HuH-7.5 (cell line): Measurements from ENCODE around the gene ODAD4.

Experiments
- DNase-seq: peaks from one replicate; pipeline ENCODE4 v3.0.0; 2011; ENCODE audit warnings: low spot score

The ODAD4 gene

DNA sequence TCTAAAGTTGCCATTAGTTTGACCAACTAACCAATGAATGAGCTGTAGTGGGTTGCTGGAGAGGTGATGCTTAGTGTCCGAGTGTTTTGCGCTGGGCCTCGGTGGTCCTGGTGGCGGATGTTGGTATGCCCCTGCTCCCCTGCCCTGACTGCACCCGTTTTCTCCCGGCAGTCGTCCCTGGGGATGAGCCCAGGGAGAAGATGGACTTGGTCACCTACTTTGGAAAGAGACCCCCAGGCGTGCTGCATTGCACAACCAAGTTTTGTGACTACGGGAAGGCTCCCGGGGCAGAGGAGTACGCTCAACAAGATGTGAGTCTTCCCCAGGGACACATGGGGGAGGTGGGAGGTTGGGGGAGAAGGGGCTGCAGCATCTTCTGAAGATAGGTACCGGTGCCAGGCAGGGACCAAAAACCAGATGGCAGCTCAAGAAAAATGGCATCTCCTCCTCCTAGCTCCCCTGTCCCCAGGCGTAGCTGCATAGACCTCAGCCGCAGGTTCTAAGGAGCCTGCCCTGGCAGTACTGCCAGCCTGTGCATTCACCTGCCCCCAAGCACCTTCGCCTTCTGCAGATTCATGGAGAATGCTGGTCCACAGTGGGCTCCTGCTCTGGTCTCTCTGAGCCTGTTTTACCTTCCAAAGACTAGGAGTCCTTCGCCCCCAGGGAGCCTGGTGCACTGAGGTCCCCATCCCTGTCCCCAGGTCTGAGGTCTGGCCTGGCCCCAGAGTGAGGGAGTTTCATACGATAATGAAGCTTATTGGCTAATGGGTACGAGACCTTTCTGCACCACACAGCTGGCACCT, 41.5 kb downstream of the ODAD4 start:
- DNase-seq: no peak

DNA sequence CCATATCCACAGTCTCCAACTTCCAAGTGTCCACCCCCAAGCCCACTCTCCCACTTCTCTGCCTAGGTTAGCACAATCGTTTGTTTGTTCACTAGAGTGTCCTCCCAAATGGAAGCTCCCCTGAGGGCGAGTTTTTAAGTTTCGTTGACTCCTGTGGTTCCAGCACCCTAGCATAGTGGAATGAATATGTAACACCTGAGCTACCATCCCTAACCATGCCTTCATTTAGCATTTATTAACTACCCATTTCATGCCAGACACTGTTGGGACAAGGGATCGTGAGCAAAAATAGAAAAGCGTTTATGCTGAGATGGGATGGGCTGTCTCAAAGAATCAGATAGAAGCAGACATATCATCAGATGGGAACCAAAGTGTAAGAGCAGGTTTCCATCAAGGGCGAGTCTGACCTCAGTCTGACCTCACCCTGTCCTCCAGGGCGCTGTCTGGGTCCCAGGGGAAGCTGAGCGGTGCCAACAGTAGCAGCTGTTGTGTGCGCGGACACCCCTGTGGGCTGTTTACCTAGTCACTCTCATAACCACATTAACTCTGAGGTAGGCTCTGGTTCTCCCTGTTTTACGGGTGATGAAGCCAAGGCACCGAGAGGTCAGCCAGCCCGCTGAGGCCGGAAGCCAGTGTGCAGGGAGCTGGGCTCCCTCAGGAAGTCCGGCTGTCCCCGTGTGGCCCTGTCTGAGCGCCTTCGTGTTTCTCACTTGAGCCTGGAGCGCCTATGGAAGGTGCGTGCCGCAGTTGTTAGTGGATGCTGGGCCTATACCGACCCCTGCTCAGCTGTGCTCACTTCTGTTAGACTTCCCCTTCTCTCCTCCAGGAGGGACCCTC, 42.4 kb downstream of the ODAD4 start:
- DNase-seq: no peak

DNA sequence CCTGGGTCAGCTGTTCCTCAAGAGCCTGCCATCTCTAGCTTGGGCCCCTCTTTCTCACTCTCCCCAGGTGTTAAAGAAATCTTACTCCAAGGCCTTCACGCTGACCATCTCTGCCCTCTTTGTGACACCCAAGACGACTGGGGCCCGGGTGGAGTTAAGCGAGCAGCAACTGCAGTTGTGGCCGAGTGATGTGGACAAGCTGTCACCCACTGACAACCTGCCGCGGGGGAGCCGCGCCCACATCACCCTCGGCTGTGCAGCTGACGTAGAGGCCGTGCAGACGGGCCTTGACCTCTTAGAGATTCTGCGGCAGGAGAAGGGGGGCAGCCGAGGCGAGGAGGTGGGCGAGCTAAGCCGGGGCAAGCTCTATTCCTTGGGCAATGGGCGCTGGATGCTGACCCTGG, 43.0 kb downstream of the ODAD4 start:
- DNase-seq: no peak

DNA sequence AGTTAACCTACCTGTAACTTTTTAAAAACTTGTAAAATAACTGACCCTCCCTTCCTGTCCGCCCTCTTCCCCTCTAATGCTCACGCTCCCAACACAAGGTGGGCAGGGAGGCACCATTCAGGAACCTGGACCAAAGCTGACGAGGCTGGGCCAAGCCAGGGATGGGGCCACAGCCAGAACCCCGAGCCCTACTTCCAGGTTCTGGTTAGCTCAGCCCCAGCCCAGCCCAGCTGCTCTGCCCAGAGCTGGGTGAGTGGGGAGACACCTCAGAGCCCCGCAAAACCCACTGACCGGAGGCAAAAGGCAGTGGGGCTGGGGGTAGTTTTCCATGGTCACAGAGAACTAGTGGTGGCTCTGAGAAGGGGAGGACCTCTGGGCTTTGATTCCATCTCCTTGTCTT, 43.6 kb downstream of the ODAD4 start:
- no peak for DNase-seq

DNA sequence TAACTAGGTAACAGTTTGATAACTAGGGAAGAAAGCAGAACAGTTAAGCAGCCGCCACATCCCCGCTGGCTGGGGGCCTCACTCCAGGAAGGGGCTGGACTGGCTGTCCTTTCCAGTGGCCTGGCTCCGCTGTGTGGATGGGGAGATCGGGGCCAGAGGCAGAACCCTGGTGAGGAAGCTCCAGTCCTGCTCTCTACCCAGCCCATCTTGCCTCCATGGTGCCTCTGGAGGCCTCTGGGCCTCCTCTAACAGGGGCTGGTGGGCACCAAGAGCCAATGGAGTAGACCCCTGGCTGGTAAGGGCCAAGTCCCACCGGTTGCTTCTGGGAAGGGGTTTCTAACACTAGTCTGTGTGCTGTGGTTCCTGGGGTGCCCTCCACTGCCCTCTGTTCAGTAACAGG, 44.2 kb downstream of the ODAD4 start:
- DNase-seq: no peak

DNA sequence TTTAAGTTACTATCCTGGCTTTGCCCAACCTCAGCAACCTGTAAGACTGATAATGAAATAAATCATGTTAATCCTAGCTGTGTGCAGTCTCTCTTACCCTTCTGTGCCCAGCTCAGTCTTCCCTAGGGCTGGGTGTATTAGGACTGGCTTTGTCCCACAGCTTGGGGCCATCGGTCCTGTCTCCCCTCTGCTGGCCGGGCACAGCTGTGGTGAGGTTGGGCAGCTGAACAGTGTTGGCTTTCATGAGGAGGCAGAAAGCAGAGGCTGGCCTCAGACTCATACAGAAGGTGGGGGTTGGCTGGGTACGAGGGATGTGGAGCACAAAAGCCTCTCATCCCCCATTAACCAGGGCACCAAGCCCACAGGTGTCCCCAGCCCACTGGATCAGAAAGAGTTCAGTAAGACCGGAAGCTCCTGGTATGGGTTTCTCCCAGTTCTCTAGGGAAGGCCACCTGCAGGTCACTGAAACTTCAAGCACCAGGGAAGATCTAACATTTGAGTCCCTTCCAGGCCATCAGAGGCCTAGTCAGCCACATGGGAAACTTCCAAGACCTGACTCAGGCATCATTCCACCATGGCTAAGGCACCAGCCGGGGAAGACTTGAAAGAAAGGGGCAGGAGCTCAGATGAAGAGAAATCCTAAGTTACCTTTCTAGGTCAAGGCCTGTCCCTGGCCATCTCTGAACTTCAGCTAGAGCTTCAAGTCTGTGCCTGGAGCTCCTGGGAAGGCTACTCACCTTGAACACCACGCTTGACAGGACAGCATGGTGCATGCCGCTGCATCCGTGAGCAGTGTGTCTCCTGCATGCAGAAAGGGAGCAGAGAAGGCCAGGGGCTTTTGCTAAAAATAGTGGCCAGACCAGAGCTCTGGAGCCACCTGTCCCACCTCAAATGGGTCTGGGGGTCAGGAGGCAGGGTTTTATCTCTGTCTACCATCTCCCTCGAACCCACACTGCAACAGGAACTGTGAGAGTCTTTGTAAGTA, 45.0 kb downstream of the ODAD4 start:
- DNase-seq: no peak

DNA sequence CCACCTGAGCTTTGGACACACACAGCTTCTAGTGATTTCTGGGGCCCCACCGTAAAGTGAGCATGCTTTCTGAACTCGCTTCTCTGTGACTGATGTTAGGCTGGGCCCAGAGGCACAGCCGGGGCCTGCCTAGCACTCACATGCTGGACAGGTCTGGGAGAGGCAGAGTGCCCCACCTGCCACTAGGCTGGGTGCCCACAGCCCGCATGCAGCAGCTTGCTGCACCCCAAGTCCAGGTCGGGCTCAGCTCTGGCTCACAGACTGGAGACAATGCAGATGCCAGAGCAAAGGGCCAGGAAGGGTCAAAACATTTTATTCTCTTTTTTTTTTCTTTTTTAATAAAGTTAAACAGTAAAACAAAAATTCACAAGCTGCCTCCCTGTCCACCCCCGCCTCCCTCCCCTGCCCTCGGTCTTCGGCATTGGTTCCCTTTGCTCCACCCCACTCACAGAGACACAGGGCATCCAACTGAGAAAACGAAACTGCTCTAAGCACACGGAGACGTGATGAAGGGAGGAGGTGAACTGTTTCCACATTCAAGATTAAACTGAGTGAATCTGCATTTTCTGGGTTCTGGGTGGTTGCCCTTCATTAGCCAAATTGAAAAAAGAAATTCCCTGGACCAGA, 45.8 kb downstream of the ODAD4 start:
- DNase-seq: no peak

DNA sequence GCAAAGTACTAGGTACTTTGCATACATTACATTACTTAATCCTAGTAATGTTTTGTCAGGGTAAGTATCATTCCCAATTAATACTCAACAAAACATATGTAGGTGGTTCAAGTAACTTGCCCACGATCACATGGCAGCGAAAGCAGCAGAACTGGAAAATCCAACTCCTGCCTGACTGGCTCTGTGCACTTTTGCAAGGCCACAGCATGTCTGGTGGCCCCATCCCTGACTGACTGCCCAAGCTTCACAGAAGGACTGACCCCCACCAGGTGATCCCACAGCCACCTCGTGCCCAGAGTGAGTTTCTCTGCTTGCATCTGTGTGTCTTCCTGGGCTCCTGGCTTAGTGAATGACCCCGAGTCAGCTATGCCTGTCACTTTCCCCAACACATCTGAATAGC, 47.6 kb downstream of the ODAD4 start:
- no peak for DNase-seq

DNA sequence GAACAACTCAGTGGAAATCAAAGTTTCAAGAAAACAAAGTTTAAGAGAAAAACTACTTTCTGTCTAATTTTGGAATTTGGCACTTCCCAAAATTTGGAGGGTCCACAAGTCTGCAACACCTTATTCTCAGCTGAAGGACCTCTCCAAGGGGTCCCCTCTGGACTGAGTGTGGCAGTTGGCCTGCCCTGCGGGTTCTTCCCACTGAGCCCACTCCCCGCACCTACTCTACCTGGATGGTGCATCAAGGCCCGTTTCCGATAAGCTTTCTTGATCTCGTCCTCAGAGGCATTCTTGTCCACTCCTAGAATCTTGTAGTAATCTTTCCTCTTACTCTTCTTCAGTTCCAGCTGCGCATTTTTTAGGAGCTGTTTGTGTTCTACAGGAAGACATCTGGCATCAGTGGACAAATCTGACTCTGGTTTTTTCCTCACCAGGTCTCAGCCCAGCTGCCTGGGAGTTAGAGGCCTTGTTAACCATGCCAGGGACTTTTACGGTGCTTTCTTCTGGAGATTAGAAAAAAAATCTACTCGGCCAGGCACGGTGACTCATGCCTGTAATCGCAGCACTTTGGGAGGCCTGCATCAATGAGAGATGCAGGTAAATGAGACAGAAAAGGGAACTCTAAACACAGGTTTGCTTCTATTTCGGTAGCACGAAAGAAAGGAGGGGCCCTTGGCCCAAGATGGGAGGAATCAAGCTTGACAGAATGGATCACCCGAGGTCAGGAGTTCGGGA, 51.8 kb downstream of the ODAD4 start:
- DNase-seq: no peak

DNA sequence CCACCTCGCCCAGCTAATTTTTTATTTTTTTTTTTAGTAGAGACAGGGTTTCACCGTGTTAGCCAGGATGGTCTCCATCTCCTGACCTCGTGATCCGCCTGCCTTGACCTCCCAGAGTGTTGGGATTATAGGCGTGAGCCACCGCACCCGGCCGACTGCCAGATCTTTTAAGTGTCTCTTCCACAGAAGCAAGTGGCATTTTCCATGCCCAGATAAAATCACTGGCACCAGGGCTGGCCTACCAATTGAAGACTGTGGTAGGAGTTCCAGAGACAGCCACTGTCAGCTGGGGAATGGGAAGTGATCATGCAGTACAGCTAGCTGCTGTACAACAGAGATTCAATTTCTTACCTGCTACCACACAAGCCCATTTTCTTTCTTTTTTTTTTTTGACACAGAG, 54.0 kb downstream of the ODAD4 start:
- DNase-seq: no peak

DNA sequence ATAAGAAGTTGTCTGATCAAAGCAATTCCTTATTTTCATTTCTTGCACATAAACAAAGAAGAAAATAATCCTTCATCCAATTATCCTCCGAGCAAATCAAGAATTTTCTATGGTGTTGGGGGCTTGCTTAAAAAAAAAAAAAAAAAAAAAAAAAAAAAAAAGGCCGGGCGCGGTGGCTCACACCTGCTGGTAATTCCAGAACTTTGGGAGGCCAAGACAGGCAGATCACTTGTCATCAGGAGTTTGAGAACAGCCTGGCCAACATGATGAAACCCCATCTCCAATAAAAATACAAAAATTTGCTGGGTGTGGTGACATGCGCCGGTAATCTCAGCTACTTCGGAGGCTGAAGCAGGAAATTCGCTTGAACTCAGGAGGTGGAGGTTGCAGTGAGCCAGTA, 55.5 kb downstream of the ODAD4 start:
- no peak for DNase-seq

DNA sequence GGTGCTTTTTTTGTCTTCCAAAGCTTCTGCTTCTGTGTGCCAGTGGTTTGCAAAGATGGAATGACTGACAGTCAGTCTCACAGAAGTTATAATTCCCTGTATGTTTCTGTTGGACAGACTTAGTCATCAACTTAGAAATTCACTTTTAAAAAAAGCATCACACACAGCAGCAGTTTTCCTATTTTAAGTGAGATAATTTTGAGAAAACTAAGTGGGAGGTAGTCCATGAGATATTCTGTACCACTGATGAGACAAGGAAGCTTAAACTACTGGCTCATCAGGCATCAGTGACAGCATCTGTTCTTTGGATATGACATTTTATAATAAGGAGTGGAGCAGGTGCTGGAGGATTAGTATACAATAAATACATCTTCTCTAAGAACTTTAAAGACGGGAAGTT, 56.2 kb downstream of the ODAD4 start:
- no peak for DNase-seq

DNA sequence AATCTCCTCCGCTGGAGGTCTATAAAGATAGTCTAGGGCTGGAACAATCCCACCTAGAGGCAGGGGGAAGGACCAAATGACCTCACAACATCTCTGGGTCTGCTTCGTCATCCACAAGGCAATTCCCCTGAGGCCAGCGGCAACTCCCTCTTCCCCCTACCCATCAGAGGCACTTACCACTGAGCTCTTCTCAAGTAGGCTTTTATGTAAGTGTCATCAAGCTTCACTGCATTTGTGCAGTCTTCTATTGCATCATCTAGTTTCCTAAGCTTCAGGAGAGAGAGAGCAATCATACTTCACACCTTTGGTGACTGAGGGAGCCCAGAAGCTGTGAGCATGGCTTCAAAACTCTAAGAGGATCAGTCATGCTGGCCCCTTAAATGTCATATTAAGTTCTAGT, 57.2 kb downstream of the ODAD4 start:
- DNase-seq: no peak

DNA sequence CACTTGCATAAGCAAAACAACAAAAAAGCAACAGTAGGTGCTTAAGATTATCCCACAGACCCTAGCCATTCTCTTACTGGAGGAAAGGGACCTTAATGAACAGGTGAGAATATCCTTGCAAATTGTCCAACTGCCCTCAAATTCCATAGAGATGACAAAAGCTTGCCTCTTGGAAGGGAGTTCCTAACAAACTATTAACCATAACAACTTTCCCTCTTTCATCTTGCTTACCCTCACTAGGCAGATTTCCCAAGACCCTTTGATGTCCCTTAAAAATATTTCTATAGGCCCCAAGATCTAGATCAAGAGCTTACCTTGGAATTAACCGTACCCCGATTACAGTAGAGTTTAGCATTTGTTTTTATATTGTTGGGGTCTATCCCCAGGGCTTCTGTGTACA, 58.0 kb downstream of the ODAD4 start:
- DNase-seq: no peak

DNA sequence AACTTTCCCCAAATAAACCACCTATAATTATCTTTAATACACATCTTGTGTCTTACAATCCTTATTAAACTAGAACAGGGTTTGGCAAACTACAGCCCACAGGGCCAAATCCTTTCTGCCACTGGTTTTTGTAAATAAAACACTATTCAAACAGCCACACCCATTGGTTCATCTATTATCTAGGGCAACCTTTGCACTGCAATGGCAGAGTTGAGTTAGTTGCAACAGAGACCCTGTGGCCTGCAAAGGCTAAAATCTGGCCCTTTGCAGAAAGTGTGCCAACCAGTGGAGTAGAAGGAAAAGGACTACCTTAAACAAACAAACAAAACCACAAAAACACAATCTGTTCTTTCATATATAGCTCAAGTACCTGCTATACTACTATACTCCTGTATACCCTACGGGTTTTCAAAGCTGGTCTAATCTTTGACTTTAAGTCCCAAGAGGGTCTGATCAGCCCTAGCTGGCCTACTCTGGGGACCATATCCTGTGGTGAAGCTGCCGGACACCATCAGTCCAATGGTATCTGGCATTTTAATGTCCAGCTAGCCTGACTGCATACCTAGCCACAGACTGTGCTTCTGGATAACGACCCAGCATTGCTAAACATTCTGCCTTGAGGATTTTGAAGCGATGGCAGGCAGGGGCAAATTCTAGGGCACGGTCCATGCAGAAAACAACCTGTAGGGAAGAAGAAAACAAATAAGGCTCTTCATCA, 59.4 kb downstream of the ODAD4 start:
- DNase-seq: no peak

DNA sequence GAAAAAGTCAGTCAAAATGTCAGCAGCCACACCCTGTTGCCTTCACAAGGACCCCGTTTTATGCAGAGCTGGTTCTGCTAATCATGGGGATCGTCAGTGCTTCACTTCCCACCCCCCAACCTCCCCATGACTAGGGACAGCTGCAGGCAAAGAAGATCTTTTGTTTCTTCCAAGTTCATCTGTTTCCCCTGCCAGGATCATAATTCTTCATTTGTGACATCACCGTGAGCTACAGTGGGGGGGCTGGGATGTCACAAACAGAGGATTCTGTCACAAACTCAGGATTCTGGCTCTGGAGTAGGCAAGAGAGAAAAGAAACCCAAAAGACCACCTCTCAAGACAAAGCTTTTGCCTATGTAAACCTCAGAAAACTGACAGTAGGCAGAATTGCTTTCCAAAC, 62.2 kb downstream of the ODAD4 start:
- no peak for DNase-seq

DNA sequence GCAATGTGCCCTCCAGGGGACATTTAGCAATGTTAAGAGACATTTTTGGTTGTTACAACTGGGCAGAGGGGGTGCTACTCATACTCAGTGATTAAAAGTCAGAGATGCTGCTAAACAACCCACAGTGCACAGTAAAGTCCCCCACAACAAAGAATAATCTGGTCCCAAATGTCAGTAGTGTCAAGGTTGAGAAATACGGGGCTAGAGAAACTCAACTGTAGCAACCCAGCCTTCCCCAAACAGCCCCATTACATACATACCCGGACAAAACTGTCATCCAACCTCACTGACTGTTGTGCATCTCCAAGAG, 66.4 kb downstream of the ODAD4 start:
- no peak for DNase-seq

DNA sequence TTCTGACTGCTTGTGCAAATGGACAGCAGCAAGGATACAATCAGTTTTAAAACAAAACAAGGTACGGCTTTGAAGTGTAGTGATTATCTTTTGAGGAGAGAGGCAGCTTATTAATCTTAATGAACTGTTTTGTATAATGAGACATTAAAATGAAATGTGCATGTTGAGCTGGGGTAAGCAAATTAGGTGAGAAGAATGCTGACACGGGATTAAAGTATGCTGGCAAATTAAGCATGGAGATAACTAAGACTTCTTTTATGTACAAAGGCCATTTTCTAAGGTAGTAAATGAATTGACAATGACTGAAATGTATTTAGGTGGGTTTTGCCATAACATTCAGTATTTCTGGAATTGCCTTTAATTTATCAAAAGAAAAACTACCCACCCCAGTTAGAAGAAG, 68.1 kb downstream of the ODAD4 start:
- DNase-seq: no peak

DNA sequence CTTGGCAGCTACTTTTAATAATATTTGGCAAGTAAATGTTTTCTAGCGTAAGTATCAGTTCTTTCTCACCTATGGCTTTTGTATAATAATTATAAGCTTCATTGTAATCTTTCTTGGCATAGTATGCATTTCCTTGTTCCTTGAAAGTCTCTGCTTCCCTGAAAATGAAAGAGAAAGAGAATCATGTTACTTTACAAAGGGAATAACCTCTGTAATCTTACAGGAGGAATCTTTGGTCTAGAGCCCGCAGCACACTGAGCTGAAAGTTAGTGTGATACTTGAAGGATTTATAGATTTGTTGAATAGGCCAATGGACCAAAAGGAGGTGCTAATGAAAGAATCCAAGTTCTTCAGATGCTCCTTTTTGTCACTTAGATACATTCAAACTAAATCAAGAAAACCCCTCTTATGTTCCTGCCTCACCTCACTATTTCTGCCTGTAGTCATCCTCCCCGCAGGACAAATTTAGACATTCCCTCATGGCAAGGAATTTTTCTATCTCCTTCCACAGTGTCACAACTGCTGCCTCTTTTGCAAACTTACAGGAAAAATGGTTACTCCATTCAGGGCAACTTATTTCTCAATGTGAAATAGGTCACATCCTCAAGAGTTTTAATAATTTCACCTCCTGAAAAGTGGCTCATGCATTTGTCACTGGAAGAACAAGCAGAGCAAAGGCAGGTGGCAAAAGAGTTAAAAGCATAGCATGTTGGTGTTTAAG, 70.2 kb downstream of the ODAD4 start:
- DNase-seq: no peak

DNA sequence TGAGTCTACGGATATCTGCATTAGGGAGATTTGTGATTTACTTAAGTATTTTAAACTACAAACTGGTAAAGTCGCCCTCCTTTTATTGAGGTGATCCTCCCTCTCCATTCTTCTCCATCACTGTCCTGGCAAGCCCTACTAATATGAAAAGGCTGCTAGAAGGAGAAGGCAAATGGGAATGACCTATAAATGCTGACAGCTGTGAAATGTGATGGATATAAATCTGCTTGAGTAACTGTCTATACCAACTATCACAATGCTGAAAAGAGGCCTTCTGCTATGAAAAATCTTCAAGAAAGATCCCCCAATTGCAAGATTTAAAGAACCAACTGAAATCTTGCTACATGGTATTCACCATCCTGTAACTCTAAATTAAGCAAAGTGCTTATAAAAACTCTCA, 71.3 kb downstream of the ODAD4 start:
- DNase-seq: no peak
